Left lung (tissue), 10 donors: ENCODE measurements around the gene AFF1. TPM values are rescaled to one million over a fixed set of nuclear protein-coding genes. Genes with fewer than 3 reads are reported as not detected.
A peak's percentile ranks its signal among the peaks of the same experiment; 100 is the strongest.

Source experiments
- ATAC-seq: fragments of 200-7000 bp; cut with Tn5 transposase; one replicate; pipeline ENCODE4 v1.9.1; 2020; ENCODE audit warnings: moderate library complexity
- DNase-seq, 4 donors: peaks; one replicate each; pipeline ENCODE4 v3.0.0-alpha.2; 2013 to 2020
- H3K27ac ChIP-seq, 2 donors: fragments of 200-600 bp; sonication (generic) in 1 of 2; one replicate each; pipeline versions ENCODE4 v1.5.0 to v1.8.0; 2020 to 2021
- H3K27me3 ChIP-seq, 2 donors: fragments of 200-600 bp; sonication (generic) in 1 of 2; one replicate each; pipeline versions ENCODE4 v1.5.0 to v1.8.0; 2020 to 2021
- H3K36me3 ChIP-seq, 2 donors: fragments of 200-600 bp; sonication (generic) in 1 of 2; one replicate each; pipeline versions ENCODE4 v1.5.0 to v1.8.0; 2020 to 2021
- H3K4me1 ChIP-seq, 2 donors: fragments of 200-600 bp; one replicate each; pipeline ENCODE4 v1.8.0; 2021
- H3K4me3 ChIP-seq, 2 donors: fragments of 200-600 bp; sonication (generic) in 1 of 2; one replicate each; pipeline versions ENCODE4 v1.5.0 to v1.8.0; 2020 to 2021; ENCODE audit warnings: mild to moderate bottlenecking in 1 of 2
- H3K9me3 ChIP-seq, 2 donors: fragments of 200-600 bp; sonication (generic) in 1 of 2; one replicate each; pipeline versions ENCODE4 v1.5.0 to v1.8.0; 2020 to 2021
- CTCF ChIP-seq, 2 donors: fragments of 200-600 bp; sonication (generic) in 1 of 2; IDR thresholded peaks; one replicate each; pipeline versions ENCODE4 v1.5.0 to v1.8.0; 2021; ENCODE audit warnings: antibody characterized with exemption in 2 of 2
- intact Hi-C, 2 donors: fragments of 100-400 bp; cut with DNase I; formaldehyde crosslinking; loops; one replicate each; pipeline versions ENCODE4 v1.11.2 to v1.14.2; 2022
- polyA plus RNA-seq, 6 donors: library from polyadenylated mRNA; unstranded; fragments of 120-200 nt; gene quantifications; one replicate each; pipeline ENCODE4 v1.2.1, GENCODE V29; 2013; ENCODE audit not compliant: insufficient read length in 6 of 6
- total RNA-seq, 2 donors: library from RNA; stranded (reverse); fragmentation: NEBNext Ultra II Directional; extraction: Animal tissue kit (Norgen Biotek cat#: 25700); gene quantifications; one replicate each; pipeline ENCODE4 v1.2.1, GENCODE V29; 2021
- donor health status: DM: no; HTN: yes; CAD: no.
- donor health status: DM: no; HTN: no; CAD: no.

The AFF1 gene
- total and polyA plus RNA-seq, 8 donors = 40.8 to 86.0 (median 48.1) TPM

- Histone ChIP-seq H3K36me3 (no peaks in the 10 kb centered on the region), H3K27ac (no peak overlapping the region), H3K4me1 (peaks cover 21 to 41% of the 10 kb centered on the region in 2 donors), H3K4me3 (no peak overlapping the region), H3K27me3 (no peaks in the 10 kb centered on the region), H3K9me3 (no peaks in the 10 kb centered on the region)
- no peak for TF ChIP-seq CTCF (IDR thresholded peaks at IDR 0.05)
- DNase-seq = no peak
- intact Hi-C loops = loop anchor here in 1 of 2 donors (10.0 kb wide), 1 partner anchor 68 kb away; the partner anchor contains the start of gene AFF1
- ATAC-seq = no peak
Measured at GRCh38 chr4:87002682-87003043, 67.9 kb downstream of the AFF1 start.

DNA sequence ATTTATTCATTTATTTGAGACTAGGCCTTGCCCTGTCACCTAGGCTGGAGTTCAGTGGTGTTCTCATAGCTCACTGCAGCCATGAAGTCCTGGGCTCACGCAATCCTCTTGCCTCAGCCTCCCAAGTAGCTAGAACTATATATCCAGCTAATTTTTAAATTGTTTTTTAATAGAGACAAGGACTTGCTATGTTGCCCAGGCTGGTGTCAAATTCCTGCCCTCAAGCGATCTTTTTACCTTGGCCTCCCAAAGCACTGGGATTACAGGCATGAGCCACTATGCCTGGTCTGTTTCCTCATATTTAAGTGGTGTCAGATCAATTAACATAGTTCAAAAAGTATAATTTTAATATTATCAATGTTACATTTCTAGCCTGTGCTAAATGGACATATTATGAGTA lies 68.5 kb downstream of the AFF1 start:
- TF ChIP-seq CTCF (IDR thresholded peaks at IDR 0.05) = no peak
- H3K36me3 ChIP-seq = no peaks in the 10 kb centered on the region
- no peak overlapping the region for H3K4me3 ChIP-seq
- intact Hi-C loops = loop anchor here in 1 of 2 donors (10.0 kb wide), 1 partner anchor 68 kb away; the partner anchor contains the start of gene AFF1
- no peak for ATAC-seq
- H3K4me1 ChIP-seq = peaks cover 21 to 43% of the 10 kb centered on the region in 2 donors
- DNase-seq = no peak
- no peaks in the 10 kb centered on the region for H3K27me3 ChIP-seq
- no peak overlapping the region for H3K27ac ChIP-seq
- no peaks in the 10 kb centered on the region for H3K9me3 ChIP-seq

GRCh38 chr4:87005369-87005689 lies 70.5 kb downstream of the AFF1 start:
- H3K27ac ChIP-seq = peak overlapping the region; percentile 98
- intact Hi-C loops = loop anchor here in 1 of 2 donors (10.0 kb wide), 1 partner anchor 71 kb away; the partner anchor contains the start of gene AFF1
- H3K4me1 ChIP-seq = peaks cover 21 to 45% of the 10 kb centered on the region in 2 donors
- no peaks in the 10 kb centered on the region for H3K36me3 ChIP-seq
- H3K9me3 ChIP-seq = no peaks in the 10 kb centered on the region
- no peaks in the 10 kb centered on the region for H3K27me3 ChIP-seq
- peak overlapping the region in 1 of 2 donors; percentile 75 for H3K4me3 ChIP-seq
- ATAC-seq (no peak), DNase-seq (no peak)
- TF ChIP-seq CTCF (IDR thresholded peaks at IDR 0.05) = no peak

DNA sequence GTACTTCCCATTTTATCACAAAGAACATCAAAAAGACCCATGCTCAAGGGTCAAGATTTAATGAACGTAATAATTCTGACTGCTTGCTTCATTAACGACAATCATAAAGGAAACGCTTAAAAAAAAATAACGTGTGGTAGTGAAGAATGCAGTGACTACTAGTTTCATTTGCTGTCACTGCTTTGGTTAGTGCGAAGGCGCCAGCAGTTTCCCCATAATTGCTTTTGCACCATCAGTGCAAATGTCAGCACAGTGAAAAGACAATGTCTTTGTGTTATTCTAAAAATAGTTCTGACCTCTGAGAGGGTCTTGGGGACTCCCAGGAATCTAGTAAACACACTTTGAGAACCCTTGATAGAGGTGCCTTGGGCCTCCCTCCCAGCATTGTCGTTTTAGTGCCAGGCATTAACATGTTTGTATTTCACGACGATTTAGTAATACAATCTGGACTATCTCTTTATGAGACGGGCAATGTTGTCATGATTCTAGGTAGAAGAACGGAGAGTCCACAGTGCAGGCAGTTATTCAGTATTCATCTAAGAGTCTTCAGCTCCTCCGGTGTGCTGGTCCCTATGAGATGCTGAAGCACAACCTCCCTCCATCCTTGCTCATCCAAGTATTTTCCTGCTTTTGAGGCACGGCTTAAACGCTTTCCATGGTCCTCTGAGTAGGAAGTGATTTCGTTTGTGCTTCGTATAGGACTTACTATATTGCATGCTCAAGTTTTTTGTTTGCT lies 71.0 kb downstream of the AFF1 start:
- Histone ChIP-seq H3K27ac (peak overlapping the region; percentile 98), H3K36me3 (no peaks in the 10 kb centered on the region), H3K27me3 (no peaks in the 10 kb centered on the region), H3K4me3 (peak overlapping the region; percentile 54 to 75), H3K9me3 (no peaks in the 10 kb centered on the region), H3K4me1 (peaks cover 24 to 50% of the 10 kb centered on the region in 2 donors)
- no peak for TF ChIP-seq CTCF (IDR thresholded peaks at IDR 0.05)
- no peak for DNase-seq
- peak; percentile 4 for ATAC-seq
- intact Hi-C loops = loop anchor here in 1 of 2 donors (10.0 kb wide), 1 partner anchor 71 kb away; the partner anchor contains the start of gene AFF1

GRCh38 chr4:87006426-87006675 lies 71.5 kb downstream of the AFF1 start:
- Histone ChIP-seq H3K36me3 (no peaks in the 10 kb centered on the region), H3K4me3 (peak overlapping the region; percentile 54 to 75), H3K9me3 (no peaks in the 10 kb centered on the region), H3K27ac (peak overlapping the region; percentile 98), H3K27me3 (no peaks in the 10 kb centered on the region), H3K4me1 (peaks cover 24 to 55% of the 10 kb centered on the region in 2 donors)
- no peak for TF ChIP-seq CTCF (IDR thresholded peaks at IDR 0.05)
- intact Hi-C loops = loop anchor here in 1 of 2 donors (10.0 kb wide), 1 partner anchor 72 kb away; the partner anchor contains the start of gene AFF1
- DNase-seq (no peak), ATAC-seq (no peak)
